Measurements from ENCODE around the gene MYOZ3.

MYOZ3 gene

GRCh38 chr5:150672884-150673275 is 11.8 kb downstream of the MYOZ3 start:
- in situ Hi-C loops (cut with MboI; ENCODE audit: low sequenced_read_pairs, unreplicated experiment), result loop anchor here (25.0 kb wide), 1 partner anchor 211 kb away; no protein-coding TSS in a partner anchor
- no peak for DNase-seq (ENCODE audit: low spot score)
- no peak for TF ChIP-seq CTCF (IDR thresholded peaks at IDR 0.05; ENCODE audit: borderline replicate concordance, control extremely low read depth, extremely low read depth, insufficient read depth, missing control alignments)

GRCh38 chr5:150674341-150674821 is 13.3 kb downstream of the MYOZ3 start:
- no peak for DNase-seq (ENCODE audit: low spot score)
- in situ Hi-C loops (cut with MboI; ENCODE audit: low sequenced_read_pairs, unreplicated experiment), result loop anchor here (25.0 kb wide), 1 partner anchor 212 kb away; no protein-coding TSS in a partner anchor
- no peak for TF ChIP-seq CTCF (IDR thresholded peaks at IDR 0.05; ENCODE audit: borderline replicate concordance, control extremely low read depth, extremely low read depth, insufficient read depth, missing control alignments)

GRCh38 chr5:150675069-150675468 is 14.0 kb downstream of the MYOZ3 start:
- in situ Hi-C loops (cut with MboI; ENCODE audit: low sequenced_read_pairs, unreplicated experiment), result no loop called here
- no peak for TF ChIP-seq CTCF (IDR thresholded peaks at IDR 0.05; ENCODE audit: borderline replicate concordance, control extremely low read depth, extremely low read depth, insufficient read depth, missing control alignments)
- DNase-seq (ENCODE audit: low spot score), result no peak

- no peak for DNase-seq (ENCODE audit: low spot score)
- in situ Hi-C loops (cut with MboI; ENCODE audit: low sequenced_read_pairs, unreplicated experiment), result no loop called here
- TF ChIP-seq CTCF (IDR thresholded peaks at IDR 0.05; ENCODE audit: borderline replicate concordance, control extremely low read depth, extremely low read depth, insufficient read depth, missing control alignments), result no peak
Measured at GRCh38 chr5:150676578-150676977, 15.5 kb downstream of the MYOZ3 start.

- DNase-seq (ENCODE audit: low spot score), result no peak
- in situ Hi-C loops (cut with MboI; ENCODE audit: low sequenced_read_pairs, unreplicated experiment), result no loop called here
- no peak for TF ChIP-seq CTCF (IDR thresholded peaks at IDR 0.05; ENCODE audit: borderline replicate concordance, control extremely low read depth, extremely low read depth, insufficient read depth, missing control alignments)
Measured at GRCh38 chr5:150689120-150689519, 28.1 kb downstream of the MYOZ3 start.

- TF ChIP-seq CTCF (IDR thresholded peaks at IDR 0.05; ENCODE audit: borderline replicate concordance, control extremely low read depth, extremely low read depth, insufficient read depth, missing control alignments), result no peak
- in situ Hi-C loops (cut with MboI; ENCODE audit: low sequenced_read_pairs, unreplicated experiment), result no loop called here
- no peak for DNase-seq (ENCODE audit: low spot score)
Measured at GRCh38 chr5:150690760-150691159, 29.7 kb downstream of the MYOZ3 start.

GRCh38 chr5:150692276-150692675 is 31.2 kb downstream of the MYOZ3 start:
- in situ Hi-C loops (cut with MboI; ENCODE audit: low sequenced_read_pairs, unreplicated experiment), result no loop called here
- no peak for DNase-seq (ENCODE audit: low spot score)
- no peak for TF ChIP-seq CTCF (IDR thresholded peaks at IDR 0.05; ENCODE audit: borderline replicate concordance, control extremely low read depth, extremely low read depth, insufficient read depth, missing control alignments)

Measured in GM13976 (cell line).